GM04504 (cell line): ENCODE results near the gene FHIP1A.

Experiments
- DNase-seq: peaks from one replicate; pipeline ENCODE4 v3.0.0-alpha.2; 2012; ENCODE audit warnings: low read depth

FHIP1A gene

GRCh38 chr4:151458148-151458547 lies 49.2 kb downstream of the FHIP1A start:
- no peak for DNase-seq
